Subcutaneous adipose tissue (tissue), 4 donors: ENCODE results near the gene INMT. TPM values are rescaled to one million over a fixed set of nuclear protein-coding genes. Genes with fewer than 3 reads are reported as not detected.

Experiments used
- CTCF ChIP-seq: fragments of 450-650 bp; IDR thresholded peaks from one replicate; pipeline ENCODE4 v1.5.1; 2016; ENCODE audit warnings: low read depth, mild to moderate bottlenecking, control low read depth, antibody characterized with exemption, moderate library complexity
- total RNA-seq, 4 donors: library from RNA; depleted of rRNA; stranded (reverse); fragments of >200 nt; gene quantifications; one replicate each; pipeline ENCODE4 v1.1.0, GENCODE V29; 2016

Gene INMT
- total RNA-seq, 4 donors from 2014 or later = 1.4 to 30.1 (median 10.9) TPM

GRCh38 chr7:30788640-30789333 lies 36.9 kb downstream of the INMT start:
- no peak for TF ChIP-seq CTCF

GRCh38 chr7:30789334-30789711 lies 37.4 kb downstream of the INMT start:
- TF ChIP-seq CTCF = no peak

GRCh38 chr7:30790356-30790755 lies 38.4 kb downstream of the INMT start:
- no peak for TF ChIP-seq CTCF

- TF ChIP-seq CTCF = no peak
Observed at GRCh38 chr7:30791114-30791513, 39.2 kb downstream of the INMT start.

- TF ChIP-seq CTCF = no peak
Observed at GRCh38 chr7:30795161-30795948, 43.4 kb downstream of the INMT start.

- TF ChIP-seq CTCF = no peak
Observed at GRCh38 chr7:30796105-30796869, 44.4 kb downstream of the INMT start.
